Measurements from ENCODE around the gene C16orf86. TPM values are rescaled to one million over a fixed set of nuclear protein-coding genes. Genes with fewer than 3 reads are reported as not detected.

C16orf86 gene
- total RNA-seq, 1 donor from 2014 or later = 1.7 TPM

DNA sequence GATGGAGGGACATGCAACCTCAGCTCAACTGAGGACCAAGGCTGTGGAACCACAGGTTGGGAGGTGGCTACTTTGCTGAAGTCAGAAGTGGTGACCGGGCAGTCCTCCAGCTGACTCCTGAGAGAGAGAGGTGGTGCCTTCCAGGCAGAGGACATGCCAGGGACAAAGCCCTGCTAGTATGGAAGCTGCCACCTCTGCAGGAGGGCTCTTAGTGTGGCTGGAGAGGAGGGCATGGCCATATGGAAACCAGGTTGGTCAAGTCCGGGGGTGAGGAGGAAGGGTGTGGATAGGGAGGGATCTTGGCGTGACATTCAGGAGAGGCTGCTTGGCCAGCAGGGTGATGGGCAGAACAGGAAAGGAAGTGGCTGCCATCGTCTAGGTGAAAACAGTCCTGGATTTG is 5.7 kb downstream of the C16orf86 start:
- no peaks in the 10 kb centered on the region for H3K27me3 Mint-ChIP-seq (ENCODE audit: low read depth)
- H3K9me3 Mint-ChIP-seq = no peaks in the 10 kb centered on the region
- H3K4me1 Mint-ChIP-seq = peaks cover 4% of the 10 kb centered on the region
- no peaks in the 10 kb centered on the region for H3K36me3 Mint-ChIP-seq (ENCODE audit: low read depth)
- peak overlapping the region; percentile 6 for H3K4me3 Mint-ChIP-seq
- DNase-seq (ENCODE audit: low read depth, low spot score) = no peak
- TF ChIP-seq, protein P1, sequence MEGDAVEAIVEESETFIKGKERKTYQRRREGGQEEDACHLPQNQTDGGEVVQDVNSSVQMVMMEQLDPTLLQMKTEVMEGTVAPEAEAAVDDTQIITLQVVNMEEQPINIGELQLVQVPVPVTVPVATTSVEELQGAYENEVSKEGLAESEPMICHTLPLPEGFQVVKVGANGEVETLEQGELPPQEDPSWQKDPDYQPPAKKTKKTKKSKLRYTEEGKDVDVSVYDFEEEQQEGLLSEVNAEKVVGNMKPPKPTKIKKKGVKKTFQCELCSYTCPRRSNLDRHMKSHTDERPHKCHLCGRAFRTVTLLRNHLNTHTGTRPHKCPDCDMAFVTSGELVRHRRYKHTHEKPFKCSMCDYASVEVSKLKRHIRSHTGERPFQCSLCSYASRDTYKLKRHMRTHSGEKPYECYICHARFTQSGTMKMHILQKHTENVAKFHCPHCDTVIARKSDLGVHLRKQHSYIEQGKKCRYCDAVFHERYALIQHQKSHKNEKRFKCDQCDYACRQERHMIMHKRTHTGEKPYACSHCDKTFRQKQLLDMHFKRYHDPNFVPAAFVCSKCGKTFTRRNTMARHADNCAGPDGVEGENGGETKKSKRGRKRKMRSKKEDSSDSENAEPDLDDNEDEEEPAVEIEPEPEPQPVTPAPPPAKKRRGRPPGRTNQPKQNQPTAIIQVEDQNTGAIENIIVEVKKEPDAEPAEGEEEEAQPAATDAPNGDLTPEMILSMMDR (conservative IDR thresholded peaks at IDR 0.05) = no peak
- no peak overlapping the region for H3K27ac Mint-ChIP-seq (ENCODE audit: unreplicated experiment)

DNA sequence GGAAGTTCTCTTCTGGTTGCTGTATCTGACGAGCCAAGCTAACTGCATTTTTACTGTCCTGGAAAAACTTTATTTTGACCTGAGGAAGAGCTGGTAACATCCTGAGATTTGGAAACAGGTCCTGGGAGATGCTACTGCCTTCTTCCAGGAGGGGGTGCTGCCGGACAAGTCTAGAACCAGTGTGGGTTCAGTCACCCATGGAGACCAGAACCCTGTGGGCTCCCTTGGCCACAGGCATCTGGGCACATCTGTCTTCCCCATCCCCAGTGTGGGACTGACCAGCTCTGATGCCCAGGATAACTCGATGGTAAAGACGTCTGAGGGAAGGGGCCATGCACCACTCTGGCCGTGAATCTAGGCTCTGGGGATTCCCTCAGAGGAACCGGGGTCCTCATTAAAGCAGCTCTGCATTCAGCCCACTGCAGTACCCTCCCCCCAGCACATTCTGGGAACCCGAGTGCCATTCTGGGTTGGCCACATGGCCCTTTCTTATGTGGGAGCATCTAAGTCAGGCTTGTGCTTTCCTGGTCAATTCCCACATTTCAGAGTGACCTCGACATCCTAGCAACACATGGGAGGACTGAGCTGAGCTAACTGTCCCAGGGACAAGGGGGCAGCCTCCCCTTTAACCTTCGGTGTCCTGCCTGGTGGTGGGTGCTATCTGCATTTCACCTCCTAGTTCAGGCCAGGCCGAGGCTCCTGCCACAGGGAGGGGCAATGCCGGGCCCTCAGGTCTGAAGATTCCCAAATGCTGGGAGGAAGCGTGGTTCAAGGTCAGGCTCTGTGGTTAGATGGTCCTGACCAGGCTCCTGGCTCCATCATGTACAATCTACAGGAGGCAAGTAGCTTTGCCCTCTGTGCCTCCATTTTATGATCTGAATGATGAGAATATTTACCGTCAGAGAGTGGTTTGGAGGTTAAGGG is 6.4 kb downstream of the C16orf86 start:
- no peak overlapping the region for H3K27ac Mint-ChIP-seq (ENCODE audit: unreplicated experiment)

DNA sequence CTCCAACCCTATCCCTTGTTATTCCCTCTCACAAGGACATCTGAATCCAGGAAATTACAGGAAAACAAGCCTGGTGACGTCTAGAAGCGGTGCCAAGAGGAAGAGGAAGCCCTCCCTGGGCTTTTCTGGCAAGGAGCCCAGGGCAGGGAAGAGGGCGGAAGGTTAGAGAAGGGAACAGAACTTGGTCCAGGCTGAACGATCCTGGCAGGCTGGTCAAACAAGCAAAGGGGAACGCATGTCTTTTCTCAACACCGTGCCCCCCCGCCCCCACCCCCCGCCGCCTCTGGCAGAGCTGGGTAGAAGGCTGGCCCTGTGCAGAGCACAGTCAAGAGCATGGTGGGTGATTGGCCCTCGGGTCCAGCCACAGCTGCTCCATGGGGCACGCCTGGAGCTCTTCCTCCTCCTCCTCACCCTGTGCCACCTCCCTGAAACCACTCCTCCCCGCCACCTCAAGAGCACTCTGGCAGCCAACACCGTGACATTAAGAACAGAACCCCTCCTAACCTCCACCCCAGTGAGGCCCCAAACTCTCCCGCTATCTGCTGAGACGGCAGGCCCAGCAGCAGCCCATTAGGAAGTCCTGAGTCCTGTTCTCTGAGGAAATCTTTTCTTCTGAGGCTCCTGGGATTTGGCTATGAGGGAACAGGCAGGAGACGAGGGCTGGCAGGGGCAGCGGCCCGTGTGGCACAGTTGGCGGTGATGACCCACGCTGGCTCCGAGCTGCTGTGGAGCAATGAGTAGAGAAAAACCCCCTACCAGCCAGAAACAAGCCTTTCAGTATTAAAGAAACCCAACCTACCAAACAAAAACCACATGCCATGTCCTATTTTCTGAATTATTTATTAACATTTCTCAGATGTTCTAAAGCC is 7.3 kb downstream of the C16orf86 start:
- no peak overlapping the region for H3K4me3 Mint-ChIP-seq
- TF ChIP-seq, protein P1 (conservative IDR thresholded peaks at IDR 0.05) = no peak
- DNase-seq (ENCODE audit: low read depth, low spot score) = no peak
- no peaks in the 10 kb centered on the region for H3K36me3 Mint-ChIP-seq (ENCODE audit: low read depth)
- H3K27me3 Mint-ChIP-seq (ENCODE audit: low read depth) = no peaks in the 10 kb centered on the region
- H3K4me1 Mint-ChIP-seq = no peaks in the 10 kb centered on the region
- no peak overlapping the region for H3K27ac Mint-ChIP-seq (ENCODE audit: unreplicated experiment)
- H3K9me3 Mint-ChIP-seq = no peaks in the 10 kb centered on the region

More for the DNA sequence above, 6.4 kb downstream of the C16orf86 start:
- no peaks in the 10 kb centered on the region for H3K27me3 Mint-ChIP-seq (ENCODE audit: low read depth)
- no peaks in the 10 kb centered on the region for H3K9me3 Mint-ChIP-seq
- no peaks in the 10 kb centered on the region for H3K36me3 Mint-ChIP-seq (ENCODE audit: low read depth)
- TF ChIP-seq, protein P1 (conservative IDR thresholded peaks at IDR 0.05) = peak; percentile 68
- peaks cover under 1% of the 10 kb centered on the region for H3K4me1 Mint-ChIP-seq
- peak; percentile 47 for DNase-seq (ENCODE audit: low read depth, low spot score)
- H3K4me3 Mint-ChIP-seq = peak overlapping the region; percentile 6

DNA sequence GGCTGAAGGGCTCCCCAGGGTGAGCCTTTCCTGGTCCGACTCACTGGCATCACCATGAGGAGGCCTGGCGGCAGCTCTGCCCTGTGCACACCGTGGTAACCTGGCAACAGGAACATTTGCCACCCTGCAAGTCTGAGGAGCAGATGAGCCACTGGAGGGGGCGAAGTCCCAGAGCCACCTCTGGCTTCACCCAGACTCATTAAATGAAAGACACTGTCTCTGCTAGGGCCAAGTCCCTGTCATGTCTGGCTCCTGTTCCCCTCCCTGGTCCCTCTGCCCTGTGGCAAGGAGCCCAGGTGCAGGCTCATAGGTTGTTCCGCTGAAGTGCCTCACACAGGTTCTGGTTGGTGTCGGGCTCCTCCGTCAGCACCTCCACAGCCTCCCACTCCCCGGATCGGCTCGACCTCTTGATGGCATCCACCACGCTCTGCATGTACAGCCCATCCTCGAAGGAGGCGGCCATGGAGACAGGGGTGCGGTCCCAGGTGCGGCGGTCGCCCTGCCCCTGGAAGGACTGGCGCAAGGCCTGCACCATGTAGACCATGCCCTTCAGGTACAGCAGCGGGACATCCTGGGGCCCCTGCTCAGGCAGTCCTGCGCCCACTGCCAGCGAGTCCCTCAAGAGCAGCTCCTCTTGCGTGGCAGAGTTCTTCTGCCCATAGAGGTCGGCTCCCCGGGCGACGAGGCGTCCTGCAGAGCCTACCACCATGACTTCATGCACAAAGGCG is 8.4 kb downstream of the C16orf86 start:
- TF ChIP-seq, protein P1 (conservative IDR thresholded peaks at IDR 0.05) = no peak
- no peaks in the 10 kb centered on the region for H3K36me3 Mint-ChIP-seq (ENCODE audit: low read depth)
- no peaks in the 10 kb centered on the region for H3K27me3 Mint-ChIP-seq (ENCODE audit: low read depth)
- no peak for DNase-seq (ENCODE audit: low read depth, low spot score)
- H3K4me3 Mint-ChIP-seq = no peak overlapping the region
- H3K4me1 Mint-ChIP-seq = no peaks in the 10 kb centered on the region
- no peaks in the 10 kb centered on the region for H3K9me3 Mint-ChIP-seq
- H3K27ac Mint-ChIP-seq (ENCODE audit: unreplicated experiment) = no peak overlapping the region

DNA sequence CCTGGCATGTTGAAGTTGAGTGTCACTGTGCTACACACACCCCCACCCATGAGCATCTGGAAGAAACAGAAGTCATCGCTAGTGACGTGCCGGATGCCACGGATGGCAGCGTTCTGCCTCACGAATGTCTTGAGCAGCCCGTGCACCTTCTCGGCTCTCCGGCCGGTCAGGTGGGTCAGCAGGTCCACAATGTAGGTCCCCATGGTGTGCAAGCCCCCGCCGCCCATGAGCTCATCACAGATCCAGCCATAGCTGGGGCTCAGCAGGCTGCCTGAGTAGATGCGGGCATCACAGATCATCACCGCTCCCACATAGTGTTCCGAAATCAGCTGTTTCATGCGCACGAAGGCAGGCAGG is 8.9 kb downstream of the C16orf86 start:
- Mint-ChIP-seq H3K27me3 (ENCODE audit: low read depth) (no peaks in the 10 kb centered on the region), H3K36me3 (ENCODE audit: low read depth) (no peaks in the 10 kb centered on the region), H3K4me3 (no peak overlapping the region), H3K9me3 (no peaks in the 10 kb centered on the region), H3K4me1 (no peaks in the 10 kb centered on the region), H3K27ac (ENCODE audit: unreplicated experiment) (peak overlapping the region; percentile 78)
- no peak for DNase-seq (ENCODE audit: low read depth, low spot score)
- TF ChIP-seq, protein P1 (conservative IDR thresholded peaks at IDR 0.05) = no peak

Data from neural crest cell (in vitro differentiated cells).